CD14-positive monocyte (primary cell): ENCODE data around the gene ATG10. TPM values are rescaled to one million over a fixed set of nuclear protein-coding genes. Genes with fewer than 3 reads are reported as not detected.

Source experiments
- DNase-seq, 3 donors: peaks; one replicate each; pipeline ENCODE4 v3.0.0-alpha.2; 2011 to 2022
- H2AFZ ChIP-seq: 2 replicates; pipeline ENCODE4 v1.6.0; 2012; ENCODE audit warnings: mild to moderate bottlenecking, low read depth, low read length, inconsistent platforms; ENCODE audit not compliant: insufficient read depth, poor library complexity, severe bottlenecking
- H3K27ac ChIP-seq, 2 donors: 1 replicate in 1 of 2; 2 replicates in 1 of 2; pipeline ENCODE4 v1.5.1; 2012 to 2013; ENCODE audit warnings: low read length in 2 of 2, control low read depth in 1 of 2, inconsistent platforms in 1 of 2, low read depth in 1 of 2, mild to moderate bottlenecking in 1 of 2
- H3K27me3 ChIP-seq, 2 donors: one replicate each; pipeline versions ENCODE4 v1.6.0 to v1.6.1; 2011 to 2013; ENCODE audit warnings: low read length in 2 of 2; ENCODE audit not compliant: control insufficient read depth in 2 of 2, insufficient read depth in 2 of 2
- H3K36me3 ChIP-seq, 2 donors: replicated peaks in 1 of 2; 1 replicate in 1 of 2; 2 replicates in 1 of 2; pipeline versions ENCODE4 v1.5.1 to v1.6.1; 2012 to 2013; ENCODE audit warnings: low read length in 2 of 2, control low read depth in 1 of 2, inconsistent platforms in 1 of 2, mild to moderate bottlenecking in 1 of 2; ENCODE audit not compliant: insufficient read depth in 2 of 2, control insufficient read depth in 1 of 2
- H3K4me1 ChIP-seq, 2 donors: 1 replicate in 1 of 2; 2 replicates in 1 of 2; pipeline versions ENCODE4 v1.5.1 to v1.6.1; 2012 to 2013; ENCODE audit warnings: low read length in 2 of 2, control low read depth in 1 of 2, inconsistent platforms in 1 of 2, mild to moderate bottlenecking in 1 of 2, moderate library complexity in 1 of 2; ENCODE audit not compliant: insufficient read depth in 2 of 2, control insufficient read depth in 1 of 2
- H3K4me2 ChIP-seq: replicated peaks from 2 replicates; pipeline ENCODE3; 2012; ENCODE audit warnings: low read length, moderate library complexity, mild to moderate bottlenecking; ENCODE audit not compliant: poor library complexity, severe bottlenecking; ENCODE audit errors: extremely low read depth
- H3K4me3 ChIP-seq, 3 experiments: fragments of 200-600 bp in 1 of 3; sonication (generic) in 1 of 3; replicated peaks in 1 of 3; 1 replicate in 2 of 3; 2 replicates in 1 of 3; pipeline ENCODE4 v1.5.1; 2011 to 2013; ENCODE audit warnings: low read length in 3 of 3, mild to moderate bottlenecking in 3 of 3, control low read depth in 2 of 3, low read depth in 2 of 3, inconsistent platforms in 1 of 3, moderate library complexity in 1 of 3
- H3K79me2 ChIP-seq: 2 replicates; pipeline ENCODE4 v1.6.0; 2012; ENCODE audit warnings: mild to moderate bottlenecking, control low read depth, inconsistent platforms, low read length, moderate library complexity; ENCODE audit not compliant: insufficient read depth
- H3K9ac ChIP-seq: 2 replicates; pipeline ENCODE4 v1.6.0; 2017; ENCODE audit warnings: low read length, mild to moderate bottlenecking; ENCODE audit not compliant: insufficient read depth, poor library complexity, severe bottlenecking
- H3K9me3 ChIP-seq, 2 donors: replicated peaks in 1 of 2; 1 replicate in 1 of 2; 2 replicates in 1 of 2; pipeline versions ENCODE4 v1.5.1 to v1.6.1; 2012 to 2013; ENCODE audit warnings: low read length in 2 of 2, control low read depth in 1 of 2; ENCODE audit not compliant: control insufficient read depth in 1 of 2, insufficient read depth in 1 of 2
- H4K20me1 ChIP-seq: 2 replicates; pipeline ENCODE4 v1.6.0; 2012; ENCODE audit warnings: mild to moderate bottlenecking, low read length, control low read depth, moderate library complexity; ENCODE audit not compliant: insufficient read depth
- H3K27ac Mint-ChIP-seq, 7 donors: one replicate each; pipeline ENCODE4 v1.8.0; 2020; ENCODE audit warnings: mild to moderate bottlenecking in 7 of 7, mixed read lengths in 7 of 7, moderate library complexity in 6 of 7, inconsistent platforms in 2 of 7
- H3K27me3 Mint-ChIP-seq, 3 donors: one replicate each; pipeline ENCODE4 v1.8.0; 2021 to 2022; ENCODE audit warnings: low read depth in 3 of 3, mild to moderate bottlenecking in 3 of 3, mixed read lengths in 3 of 3, moderate library complexity in 3 of 3, inconsistent platforms in 1 of 3
- H3K36me3 Mint-ChIP-seq, 2 donors: one replicate each; pipeline ENCODE4 v1.8.0; 2020; ENCODE audit warnings: mixed read lengths in 2 of 2, inconsistent platforms in 1 of 2, mild to moderate bottlenecking in 1 of 2
- H3K4me1 Mint-ChIP-seq: one replicate; pipeline ENCODE4 v1.8.0; 2020; ENCODE audit warnings: mild to moderate bottlenecking, mixed read lengths
- H3K4me3 Mint-ChIP-seq, 2 donors: one replicate each; pipeline ENCODE4 v1.8.0; 2020; ENCODE audit warnings: mild to moderate bottlenecking in 2 of 2, mixed read lengths in 2 of 2, moderate library complexity in 1 of 2
- H3K9me3 Mint-ChIP-seq, 7 donors: one replicate each; pipeline ENCODE4 v1.8.0; 2020 to 2022; ENCODE audit warnings: mixed read lengths in 7 of 7, mild to moderate bottlenecking in 6 of 7, moderate library complexity in 6 of 7, inconsistent platforms in 2 of 7
- WGBS: methylation state at CpG from one replicate; pipeline ENCODE4 v1.1.5; 2013; ENCODE audit warnings: missing lambda C conversion rate; ENCODE audit not compliant: insufficient coverage; 5-methylcytosine and 5-hydroxymethylcytosine counted together
- intact Hi-C, 2 donors: fragments of 100-400 bp; cut with micrococcal nuclease; formaldehyde crosslinking; loops; one replicate each; pipeline versions ENCODE4 v1.15.0 to v1.15.1; 2023
- polyA plus RNA-seq, 3 donors: library from polyadenylated mRNA; depleted of rRNA in 1 of 3; unstranded in 2 of 3; stranded (reverse) in 1 of 3; fragments of 300-500 nt in 2 of 3; fragments of >200 nt in 1 of 3; fragmentation: Illumina TruSeq in 2 of 3; gene quantifications; 1 replicate in 2 of 3; 2 replicates in 1 of 3; pipeline ENCODE4 v1.2.3, GENCODE V29; 2012 to 2021
- TF ChIP-seq, protein P1 (sequence below): fragments of 200-600 bp; IDR thresholded peaks from one replicate; pipeline ENCODE4 v1.8.0; 2022; ENCODE audit warnings: antibody characterized with exemption, mild to moderate bottlenecking

ATG10 gene
- polyA plus RNA-seq, 3 donors = 2.1 to 7.9 (median 5.6) TPM

DNA sequence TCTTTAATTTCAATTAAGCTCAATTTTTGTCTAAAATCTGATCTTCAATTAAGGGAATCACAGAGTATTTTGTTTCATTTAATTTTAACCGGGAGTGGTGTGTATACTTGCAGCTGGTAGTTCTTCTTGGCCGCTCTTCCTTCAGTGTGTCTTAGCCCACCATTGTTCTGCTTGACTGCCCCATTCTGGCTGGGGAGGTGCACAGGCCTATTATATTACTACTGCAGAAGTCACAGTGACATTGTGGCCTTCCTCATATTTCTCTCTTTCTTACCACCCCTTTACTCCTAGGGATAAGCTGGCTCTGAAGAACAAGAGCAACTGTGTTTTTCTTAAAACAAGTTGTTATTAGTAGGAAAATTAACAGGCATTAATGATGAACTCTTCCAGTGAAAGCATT lies 123.7 kb downstream of the ATG10 start:
- peaks cover 6 to 12% (median 9%) of the 10 kb centered on the region in 7 donors for H3K9me3 Mint-ChIP-seq
- no peak for DNase-seq
- intact Hi-C loops = no loop called here

DNA sequence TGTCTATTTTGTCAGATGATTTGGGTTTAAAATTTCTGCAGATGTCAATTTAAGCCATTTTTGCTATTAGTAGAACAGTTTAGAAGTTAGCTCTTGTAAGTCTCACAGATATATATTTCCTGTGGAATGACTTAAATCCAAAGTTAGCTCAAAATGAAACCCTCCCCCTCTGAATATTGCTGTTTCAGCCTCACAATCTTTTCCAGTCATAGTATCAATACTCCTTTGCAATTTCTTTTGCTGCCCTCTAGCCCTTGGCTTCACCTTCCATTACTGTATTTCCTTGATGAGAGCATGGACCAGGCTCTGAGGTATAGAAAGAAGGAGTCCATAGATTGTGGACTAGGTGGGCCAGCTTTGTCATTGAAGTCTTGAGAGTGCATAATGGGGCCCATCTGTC lies 124.4 kb downstream of the ATG10 start:
- H3K4me2 ChIP-seq = no peak overlapping the region
- no peaks in the 10 kb centered on the region for H3K27me3 ChIP-seq
- Mint-ChIP-seq H3K4me3 (no peak overlapping the region), H3K4me1 (peaks cover 11% of the 10 kb centered on the region), H3K9me3 (peaks cover 6 to 12% (median 9%) of the 10 kb centered on the region in 7 donors), H3K27me3 (peaks cover 0 to 2% (median 1%) of the 10 kb centered on the region in 3 donors), H3K36me3 (no peaks in the 10 kb centered on the region), H3K27ac (no peak overlapping the region)
- H3K79me2 ChIP-seq = no peaks in the 10 kb centered on the region
- peaks cover 4 to 14% of the 10 kb centered on the region in 2 donors for H3K9me3 ChIP-seq
- intact Hi-C loops = no loop called here
- TF ChIP-seq, protein P1, sequence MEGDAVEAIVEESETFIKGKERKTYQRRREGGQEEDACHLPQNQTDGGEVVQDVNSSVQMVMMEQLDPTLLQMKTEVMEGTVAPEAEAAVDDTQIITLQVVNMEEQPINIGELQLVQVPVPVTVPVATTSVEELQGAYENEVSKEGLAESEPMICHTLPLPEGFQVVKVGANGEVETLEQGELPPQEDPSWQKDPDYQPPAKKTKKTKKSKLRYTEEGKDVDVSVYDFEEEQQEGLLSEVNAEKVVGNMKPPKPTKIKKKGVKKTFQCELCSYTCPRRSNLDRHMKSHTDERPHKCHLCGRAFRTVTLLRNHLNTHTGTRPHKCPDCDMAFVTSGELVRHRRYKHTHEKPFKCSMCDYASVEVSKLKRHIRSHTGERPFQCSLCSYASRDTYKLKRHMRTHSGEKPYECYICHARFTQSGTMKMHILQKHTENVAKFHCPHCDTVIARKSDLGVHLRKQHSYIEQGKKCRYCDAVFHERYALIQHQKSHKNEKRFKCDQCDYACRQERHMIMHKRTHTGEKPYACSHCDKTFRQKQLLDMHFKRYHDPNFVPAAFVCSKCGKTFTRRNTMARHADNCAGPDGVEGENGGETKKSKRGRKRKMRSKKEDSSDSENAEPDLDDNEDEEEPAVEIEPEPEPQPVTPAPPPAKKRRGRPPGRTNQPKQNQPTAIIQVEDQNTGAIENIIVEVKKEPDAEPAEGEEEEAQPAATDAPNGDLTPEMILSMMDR = no peak
- H3K4me1 ChIP-seq = peaks cover 10 to 11% of the 10 kb centered on the region in 2 donors
- no peak overlapping the region for H3K4me3 ChIP-seq
- H2AFZ ChIP-seq = no peak overlapping the region
- DNase-seq = no peak
- H3K36me3 ChIP-seq = no peaks in the 10 kb centered on the region
- no peak overlapping the region for H3K27ac ChIP-seq
- no peak overlapping the region for H3K9ac ChIP-seq
- no peaks in the 10 kb centered on the region for H4K20me1 ChIP-seq

More for the DNA sequence above, 123.7 kb downstream of the ATG10 start:
- no peak overlapping the region for H3K27ac ChIP-seq
- 100% methylated on average over 1 of the region's 2 CpGs for WGBS
- no peak overlapping the region for H3K27ac Mint-ChIP-seq
- no peaks in the 10 kb centered on the region for H4K20me1 ChIP-seq
- no peaks in the 10 kb centered on the region for H3K36me3 ChIP-seq
- TF ChIP-seq, protein P1 = no peak
- no peaks in the 10 kb centered on the region for H3K36me3 Mint-ChIP-seq
- no peaks in the 10 kb centered on the region for H3K79me2 ChIP-seq
- H3K9me3 ChIP-seq = peaks cover 6 to 14% of the 10 kb centered on the region in 2 donors
- H3K9ac ChIP-seq = no peak overlapping the region
- no peak overlapping the region for H2AFZ ChIP-seq
- H3K4me1 ChIP-seq = peaks cover 4% of the 10 kb centered on the region in 2 donors
- H3K4me1 Mint-ChIP-seq = peaks cover 4% of the 10 kb centered on the region
- no peak overlapping the region for H3K4me3 ChIP-seq
- H3K4me2 ChIP-seq = no peak overlapping the region
- no peaks in the 10 kb centered on the region for H3K27me3 ChIP-seq
- peaks cover 0 to 2% (median 1%) of the 10 kb centered on the region in 3 donors for H3K27me3 Mint-ChIP-seq
- H3K4me3 Mint-ChIP-seq = no peak overlapping the region
